ENCODE results near the gene LRCOL1.

Gene LRCOL1

GRCh38 chr12:132558042-132558856, 52.1 kb downstream of the LRCOL1 start:
- no peak overlapping the region for H2AFZ ChIP-seq (ENCODE audit: low read length)
- no peaks in the 10 kb centered on the region for H4K20me1 ChIP-seq (ENCODE audit: insufficient read depth, low read length)
- no peak overlapping the region for H3K9ac ChIP-seq (ENCODE audit: low read length)
- H3K9me2 ChIP-seq (ENCODE audit: low read depth, low read length), result no peaks in the 10 kb centered on the region
- TF ChIP-seq CTCF (IDR thresholded peaks at IDR 0.05; ENCODE audit: low read length), result no peak
- TF ChIP-seq EZH2 (IDR thresholded peaks at IDR 0.05; ENCODE audit: borderline replicate concordance, low read length), result no peak
- H3F3A ChIP-seq (ENCODE audit: insufficient read depth, low read length), result no peaks in the 10 kb centered on the region
- H3K9me3 ChIP-seq (ENCODE audit: low read length), result no peaks in the 10 kb centered on the region
- peaks cover 13% of the 10 kb centered on the region for H3K4me1 ChIP-seq (ENCODE audit: insufficient read depth, low read length, severe bottlenecking)
- H3K27me3 ChIP-seq (ENCODE audit: insufficient read depth, low read length), result no peaks in the 10 kb centered on the region; the same call in 1 of the 2 replicates
- H3K27ac ChIP-seq (ENCODE audit: low read depth, low read length, poor library complexity, severe bottlenecking), result no peak overlapping the region
- no peaks in the 10 kb centered on the region for H3K79me2 ChIP-seq (ENCODE audit: insufficient read depth, low read length)
- H3K4me2 ChIP-seq (ENCODE audit: low read length), result no peak overlapping the region
- no peaks in the 10 kb centered on the region for H3K36me3 ChIP-seq (ENCODE audit: insufficient read depth, low read length)
- H3K4me3 ChIP-seq (ENCODE audit: low read depth, low read length, poor library complexity, severe bottlenecking), result no peak overlapping the region

GRCh38 chr12:132557291-132558015, 52.9 kb downstream of the LRCOL1 start:
- Histone ChIP-seq H3K4me1 (ENCODE audit: insufficient read depth, low read length, severe bottlenecking) (peaks cover 13% of the 10 kb centered on the region), H3K9ac (ENCODE audit: low read length) (no peak overlapping the region), H3K27ac (ENCODE audit: low read depth, low read length, poor library complexity, severe bottlenecking) (no peak overlapping the region), H3K4me2 (ENCODE audit: low read length) (no peak overlapping the region), H3K79me2 (ENCODE audit: insufficient read depth, low read length) (no peaks in the 10 kb centered on the region), H3K9me2 (ENCODE audit: low read depth, low read length) (no peaks in the 10 kb centered on the region), H4K20me1 (ENCODE audit: insufficient read depth, low read length) (no peaks in the 10 kb centered on the region), H3K36me3 (ENCODE audit: insufficient read depth, low read length) (no peaks in the 10 kb centered on the region), H2AFZ (ENCODE audit: low read length) (no peak overlapping the region), H3K9me3 (ENCODE audit: low read length) (no peaks in the 10 kb centered on the region), H3K4me3 (ENCODE audit: low read depth, low read length, poor library complexity, severe bottlenecking) (no peak overlapping the region), H3K27me3 (ENCODE audit: insufficient read depth, low read length) (no peaks in the 10 kb centered on the region; the same call in 1 of the 2 replicates), H3F3A (ENCODE audit: insufficient read depth, low read length) (no peaks in the 10 kb centered on the region)
- TF ChIP-seq CTCF (IDR thresholded peaks at IDR 0.05; ENCODE audit: low read length) (no peak), EZH2 (IDR thresholded peaks at IDR 0.05; ENCODE audit: borderline replicate concordance, low read length) (no peak)

- H3K9ac ChIP-seq (ENCODE audit: low read length), result no peak overlapping the region
- no peaks in the 10 kb centered on the region for H3K9me2 ChIP-seq (ENCODE audit: low read depth, low read length)
- no peaks in the 10 kb centered on the region for H4K20me1 ChIP-seq (ENCODE audit: insufficient read depth, low read length)
- H3K27me3 ChIP-seq (ENCODE audit: insufficient read depth, low read length), result no peaks in the 10 kb centered on the region; the same call in 1 of the 2 replicates
- H3K36me3 ChIP-seq (ENCODE audit: insufficient read depth, low read length), result no peaks in the 10 kb centered on the region
- H2AFZ ChIP-seq (ENCODE audit: low read length), result no peak overlapping the region
- H3K4me2 ChIP-seq (ENCODE audit: low read length), result no peak overlapping the region
- no peak overlapping the region for H3K4me3 ChIP-seq (ENCODE audit: low read depth, low read length, poor library complexity, severe bottlenecking)
- H3K4me1 ChIP-seq (ENCODE audit: insufficient read depth, low read length, severe bottlenecking), result peaks cover 7% of the 10 kb centered on the region
- H3K79me2 ChIP-seq (ENCODE audit: insufficient read depth, low read length), result no peaks in the 10 kb centered on the region
- TF ChIP-seq EZH2 (IDR thresholded peaks at IDR 0.05; ENCODE audit: borderline replicate concordance, low read length) (no peak), CTCF (IDR thresholded peaks at IDR 0.05; ENCODE audit: low read length) (no peak)
- no peak overlapping the region for H3K27ac ChIP-seq (ENCODE audit: low read depth, low read length, poor library complexity, severe bottlenecking)
- H3F3A ChIP-seq (ENCODE audit: insufficient read depth, low read length), result no peaks in the 10 kb centered on the region
- H3K9me3 ChIP-seq (ENCODE audit: low read length), result no peaks in the 10 kb centered on the region
Measured at GRCh38 chr12:132556801-132557200, 53.6 kb downstream of the LRCOL1 start.
